ENCODE measurements around the gene ZSCAN5A. TPM values are rescaled to one million over a fixed set of nuclear protein-coding genes. Genes with fewer than 3 reads are reported as not detected.
A peak's percentile ranks its signal among the peaks of the same experiment; 100 is the strongest.
"Not testable (repeated sequence)": the region's sequence is repeated elsewhere in the genome, so short reads cannot be mapped to it uniquely, and the experiment has no call there.

The ZSCAN5A gene
- total RNA-seq, 1 donor: 11.3 TPM

DNA sequence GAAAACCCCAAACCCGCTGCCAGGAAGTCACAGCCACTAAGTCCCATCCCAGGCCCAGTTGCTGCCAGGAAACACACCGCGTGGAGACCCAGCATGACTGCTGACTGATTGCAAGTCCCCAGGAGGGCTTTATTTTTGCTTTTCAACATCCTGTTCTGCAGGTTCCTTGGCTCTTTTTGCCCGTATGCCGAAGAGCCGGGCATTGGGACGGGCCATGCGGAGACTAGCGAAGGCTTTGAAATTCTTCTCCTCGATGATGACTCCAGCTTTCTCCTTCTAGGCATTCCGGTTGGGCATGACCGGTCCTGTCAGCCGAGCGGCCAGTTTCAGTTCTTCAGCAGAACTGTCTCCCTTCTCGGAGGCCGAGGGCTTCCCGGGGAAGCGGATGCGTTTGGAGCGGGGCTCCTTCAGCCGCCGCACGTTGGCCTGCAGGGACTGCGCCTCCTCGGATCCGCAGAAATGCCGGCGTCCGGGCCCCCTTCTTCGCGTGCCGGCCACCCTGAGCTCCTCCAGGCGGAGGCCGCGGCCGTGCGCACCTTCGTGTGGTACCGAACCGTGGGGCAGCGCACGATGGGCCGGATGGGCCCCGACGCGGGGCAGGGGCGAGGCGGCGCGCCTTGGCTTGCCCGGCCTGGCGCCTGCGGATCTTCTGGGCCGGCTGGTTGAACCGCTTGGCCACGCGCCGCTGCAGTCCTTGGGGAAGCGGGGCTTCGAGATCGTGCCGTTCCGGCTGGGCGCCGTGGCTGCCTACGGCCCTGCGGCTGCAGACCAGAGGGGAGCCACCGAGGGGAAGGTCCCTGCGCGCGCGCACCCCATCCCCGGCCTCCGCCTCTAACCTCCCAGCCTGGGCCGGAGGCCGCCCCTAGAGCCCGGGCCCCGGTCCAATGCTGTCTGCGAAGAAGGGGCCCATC, 97.3 kb downstream of the ZSCAN5A start:
- peak in 2 of 3 donors; percentile 12 to 52 for DNase-seq (ENCODE audit: low read depth in 2 of 3, low spot score in 2 of 3)

DNA sequence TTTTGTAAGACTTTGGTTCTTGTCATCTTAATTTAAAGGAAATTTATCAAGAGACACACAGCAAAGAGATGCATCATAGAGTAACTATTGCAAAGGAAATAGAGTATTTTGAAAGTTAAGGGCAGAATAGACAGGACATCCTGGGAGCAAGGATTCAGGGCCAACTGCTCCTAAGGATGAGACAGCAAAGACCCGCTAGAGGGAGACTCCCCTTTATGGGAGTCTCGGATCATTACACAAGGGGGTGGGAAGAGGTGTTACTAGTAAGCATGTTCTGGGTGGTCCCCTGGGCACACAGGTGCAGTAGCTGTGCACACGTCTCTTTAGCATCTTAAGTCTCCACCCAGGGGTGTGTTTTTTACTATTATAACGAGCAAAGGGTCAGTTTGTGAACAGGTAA, 102.9 kb downstream of the ZSCAN5A start:
- no peak for DNase-seq (ENCODE audit: low read depth in 2 of 3, low spot score in 2 of 3)

GRCh38 chr19:56210036-56210435, 104.6 kb downstream of the ZSCAN5A start:
- not testable (repeated sequence) for DNase-seq (ENCODE audit: low read depth in 2 of 3, low spot score in 2 of 3)

GRCh38 chr19:56209091-56209490, 105.5 kb downstream of the ZSCAN5A start:
- no peak for DNase-seq (ENCODE audit: low read depth in 2 of 3, low spot score in 2 of 3)

DNA sequence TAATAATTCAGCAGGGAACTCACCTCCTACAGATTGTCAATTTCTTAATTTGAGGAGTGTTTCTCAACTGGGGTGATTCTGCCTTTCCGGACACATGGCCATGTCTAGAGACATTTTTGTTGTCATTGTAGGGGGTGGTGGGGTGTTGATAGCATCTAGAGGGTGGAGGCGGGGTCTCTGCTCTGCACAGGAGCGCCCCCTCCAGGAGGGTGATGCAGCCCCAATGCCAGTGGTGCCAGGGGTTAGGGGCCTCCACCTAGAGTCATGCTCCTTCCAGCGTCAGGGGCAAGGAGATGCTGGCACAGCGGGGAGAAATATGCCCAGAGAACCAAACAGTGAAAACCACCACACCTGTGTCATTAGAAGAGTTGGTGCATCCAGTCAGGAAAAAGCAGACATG, 107.1 kb downstream of the ZSCAN5A start:
- not testable (repeated sequence) for DNase-seq (ENCODE audit: low read depth in 2 of 3, low spot score in 2 of 3)

- DNase-seq (ENCODE audit: low read depth in 2 of 3, low spot score in 2 of 3): no peak
Observed at GRCh38 chr19:56201973-56202372, 112.7 kb downstream of the ZSCAN5A start, which contains the start of gene ZSCAN5C. Gene ZSCAN5C, plus strand, starts transcription at chr19:56202273. Its CDS starts 3,641 bp downstream, at chr19:56205914.

- no peak for DNase-seq (ENCODE audit: low read depth in 2 of 3, low spot score in 2 of 3)
Observed at GRCh38 chr19:56199687-56200086, 115.0 kb downstream of the ZSCAN5A start.

DNA sequence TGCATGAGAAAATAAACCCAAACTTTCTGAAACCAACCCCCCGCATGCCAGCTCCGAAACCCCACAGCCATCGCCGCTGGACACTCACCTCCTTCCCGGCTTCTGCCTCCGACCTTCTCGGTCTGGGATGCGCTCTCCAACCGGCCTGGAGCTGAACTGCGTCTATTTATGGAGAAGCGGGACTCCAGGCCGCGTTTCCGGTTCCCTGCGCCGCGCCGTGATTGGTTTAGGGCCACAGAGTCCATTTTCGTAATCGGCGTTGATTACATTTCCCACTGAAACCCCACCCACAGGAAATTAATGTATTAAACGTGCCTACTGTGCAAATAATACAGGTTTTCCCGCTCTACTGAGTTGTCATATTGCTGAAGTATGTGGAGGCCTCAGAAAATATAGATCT, 117.0 kb downstream of the ZSCAN5A start, which contains the start of gene ZSCAN5B:
ZSCAN5B (minus strand) TSS at position 138 of the 400 bp plus-strand sequence. CDS start 4,731 bp downstream, outside the sequence.
- DNase-seq (ENCODE audit: low read depth in 2 of 3, low spot score in 2 of 3): not testable (repeated sequence)

DNA sequence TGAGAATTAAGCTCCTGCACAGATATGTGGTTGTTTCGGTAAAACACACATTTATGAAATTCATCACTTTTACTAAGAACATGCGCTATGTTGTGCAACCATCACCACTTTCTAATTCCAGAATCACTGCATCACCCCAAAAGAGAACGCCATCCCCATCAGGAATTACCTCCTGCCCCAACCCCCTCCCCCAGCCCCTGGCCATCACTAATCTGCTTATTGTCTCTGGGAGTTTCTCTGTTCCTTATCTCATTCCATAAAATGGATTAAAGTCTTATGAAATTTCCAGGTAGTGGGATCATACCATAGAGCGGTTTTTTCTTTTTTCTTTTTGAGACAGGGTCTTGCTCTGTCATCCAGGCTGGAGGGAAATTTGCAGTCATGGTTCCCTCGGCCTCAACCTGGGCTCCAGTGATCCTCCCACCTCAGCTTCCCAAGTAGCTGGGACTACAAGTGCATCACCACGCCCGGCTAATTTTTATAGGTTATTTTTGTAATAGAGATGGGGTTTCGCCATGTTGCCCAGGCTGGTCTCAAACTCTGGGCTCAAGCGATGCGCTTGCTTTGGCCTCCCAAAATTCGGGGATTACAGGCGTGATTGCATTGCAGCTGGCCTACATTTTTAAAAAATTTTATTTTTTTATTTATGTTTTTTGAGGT, 120.5 kb downstream of the ZSCAN5A start:
- no peak for DNase-seq (ENCODE audit: low read depth in 2 of 3, low spot score in 2 of 3)

DNA sequence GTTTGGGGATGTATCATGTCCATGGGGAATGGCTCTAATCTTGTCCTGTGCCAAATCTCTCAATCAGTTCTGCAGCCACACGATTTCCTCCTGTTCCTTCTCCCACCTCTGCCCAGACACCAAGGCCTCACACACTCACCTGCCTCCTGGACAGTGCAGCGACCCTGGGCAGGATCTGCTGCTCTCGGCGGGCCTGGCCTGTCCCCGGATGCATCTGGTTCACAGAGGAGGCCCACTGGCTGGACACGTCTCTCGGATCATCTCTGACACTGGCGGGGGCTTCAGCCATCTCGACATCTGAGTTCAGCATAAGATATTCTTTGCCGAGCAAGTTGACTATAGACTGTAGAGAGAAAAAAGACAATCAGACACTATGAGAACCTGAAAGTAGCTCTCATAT, 122.9 kb downstream of the ZSCAN5A start:
- no peak for DNase-seq (ENCODE audit: low read depth in 2 of 3, low spot score in 2 of 3)

DNA sequence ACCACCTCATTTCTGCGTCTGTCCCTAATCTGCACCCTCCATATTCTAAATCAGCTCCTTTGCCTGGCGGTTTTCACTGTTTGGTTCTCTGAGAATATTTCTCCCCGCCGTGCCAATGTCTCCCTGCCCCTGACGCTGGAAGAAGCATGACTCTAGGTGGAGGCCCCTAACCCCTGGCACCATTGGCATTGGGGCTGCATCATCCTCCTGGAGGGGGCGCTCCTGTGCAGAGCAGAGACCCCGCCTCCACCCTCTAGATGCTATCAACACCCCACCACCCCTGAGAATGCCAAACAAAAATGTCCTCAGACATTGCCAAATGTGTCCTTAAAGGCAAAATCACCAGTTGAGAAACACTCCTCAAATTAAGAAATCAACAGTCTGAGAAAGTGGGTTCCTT, 123.5 kb downstream of the ZSCAN5A start:
- no peak for DNase-seq (ENCODE audit: low read depth in 2 of 3, low spot score in 2 of 3)

GRCh38 chr19:56189785-56190184, 124.9 kb downstream of the ZSCAN5A start:
- DNase-seq (ENCODE audit: low read depth in 2 of 3, low spot score in 2 of 3): no peak

DNA sequence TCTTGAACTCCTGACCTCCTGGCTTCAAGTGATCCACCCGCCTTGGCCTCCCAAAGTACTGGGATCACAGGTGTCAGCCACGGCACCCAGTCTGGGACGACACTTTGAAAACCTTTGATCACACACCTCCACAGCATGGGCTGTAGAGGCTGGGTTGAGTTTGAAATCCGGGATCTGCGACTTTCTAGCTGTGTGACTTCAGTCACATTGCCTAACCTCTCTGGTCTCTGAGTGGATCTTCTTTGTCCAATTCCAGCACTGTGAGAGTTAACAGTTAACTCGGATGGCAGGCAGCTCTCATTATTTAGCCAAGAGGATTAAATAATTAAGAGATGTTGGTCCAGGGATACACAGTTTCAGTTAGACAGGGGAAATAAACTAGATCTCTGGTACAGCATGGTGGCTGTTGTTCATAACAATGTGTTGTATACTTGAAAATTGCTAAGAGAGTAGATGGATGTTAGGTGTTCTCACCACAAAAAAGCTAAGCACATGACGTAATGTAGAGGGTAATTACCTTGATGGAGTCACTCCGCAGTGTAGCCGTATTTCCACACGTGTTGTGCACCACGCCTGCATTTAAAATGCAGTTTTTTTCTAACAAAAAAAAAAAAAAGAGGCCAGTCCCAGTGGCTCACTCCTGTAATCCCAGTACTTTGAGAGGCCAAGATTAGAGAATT, 136.9 kb downstream of the ZSCAN5A start:
- no peak for DNase-seq (ENCODE audit: low read depth in 2 of 3, low spot score in 2 of 3)

GRCh38 chr19:56176881-56177280, 137.8 kb downstream of the ZSCAN5A start:
- no peak for DNase-seq (ENCODE audit: low read depth in 2 of 3, low spot score in 2 of 3)

GRCh38 chr19:56176310-56176709, 138.3 kb downstream of the ZSCAN5A start:
- not testable (repeated sequence) for DNase-seq (ENCODE audit: low read depth in 2 of 3, low spot score in 2 of 3)

GRCh38 chr19:56175861-56176307, 138.8 kb downstream of the ZSCAN5A start, which contains the start of gene GALP:
Gene GALP, plus strand, starts transcription at chr19:56176008. Its CDS starts 1,101 bp downstream, at chr19:56177109.
- DNase-seq (ENCODE audit: low read depth in 2 of 3, low spot score in 2 of 3): not testable (repeated sequence)

DNA sequence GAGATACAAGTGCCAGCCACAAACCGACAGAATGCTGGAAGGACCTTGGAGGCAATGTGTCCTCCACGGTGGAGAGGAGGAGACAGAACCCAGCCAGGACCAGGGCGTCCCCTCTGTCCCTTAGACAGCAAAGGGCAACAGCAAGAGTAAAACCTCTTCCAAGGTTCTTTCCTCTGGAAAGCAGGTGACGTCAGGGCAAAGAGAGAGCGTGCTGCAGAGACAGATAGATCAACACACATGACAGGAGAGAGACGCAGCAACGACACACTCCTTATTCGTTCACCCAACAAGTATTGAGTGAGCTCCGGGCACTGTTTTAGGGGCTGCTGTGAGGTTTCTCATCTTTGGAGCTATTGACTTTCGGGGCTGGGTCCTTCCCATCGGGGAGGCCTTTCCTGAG, 140.1 kb downstream of the ZSCAN5A start:
- no peak for DNase-seq (ENCODE audit: low read depth in 2 of 3, low spot score in 2 of 3)

GRCh38 chr19:56174086-56174485, 140.6 kb downstream of the ZSCAN5A start:
- DNase-seq (ENCODE audit: low read depth in 2 of 3, low spot score in 2 of 3): no peak
